ENCODE measurements around the gene NR1D2. TPM values are rescaled to one million over a fixed set of nuclear protein-coding genes. Genes with fewer than 3 reads are reported as not detected.
"Not testable (repeated sequence)": the region's sequence is repeated elsewhere in the genome, so short reads cannot be mapped to it uniquely, and the experiment has no call there.

The NR1D2 gene
- total and polyA plus RNA-seq, 2 experiments from 2014 or later: 6.6 to 20.7 TPM

GRCh38 chr3:24025805-24026204, 80.7 kb downstream of the NR1D2 start (continued):
- no peak for TF ChIP-seq EZH2 (IDR thresholded peaks at IDR 0.05; ENCODE audit: low read depth, unreplicated experiment)

- H2AFZ ChIP-seq; H3K27ac ChIP-seq (ENCODE audit: low read depth); H3K9me3 Mint-ChIP-seq; H3K4me3 ChIP-seq; H3K27me3 ChIP-seq (ENCODE audit: insufficient read depth); H3K27ac Mint-ChIP-seq; H3K36me3 ChIP-seq (ENCODE audit: insufficient read depth); H3K79me2 ChIP-seq (replicated peaks; ENCODE audit: insufficient read depth); H3K36me3 Mint-ChIP-seq (ENCODE audit: low read depth); H3K4me1 Mint-ChIP-seq; DNase-seq (ENCODE audit: low spot score); H3K4me1 ChIP-seq (ENCODE audit: insufficient read depth); ATAC-seq; H4K20me1 ChIP-seq (replicated peaks; ENCODE audit: insufficient read depth); H3K9me2 ChIP-seq (ENCODE audit: insufficient read depth); H3F3A ChIP-seq (replicated peaks; ENCODE audit: low read depth); H3K4me3 Mint-ChIP-seq; H3K27me3 Mint-ChIP-seq (ENCODE audit: insufficient read depth, low read depth, poor library complexity); H3K4me2 ChIP-seq: not testable (repeated sequence)
These were observed 81.6 kb downstream of the NR1D2 start for GRCh38 chr3:24026665-24027064.

DNA sequence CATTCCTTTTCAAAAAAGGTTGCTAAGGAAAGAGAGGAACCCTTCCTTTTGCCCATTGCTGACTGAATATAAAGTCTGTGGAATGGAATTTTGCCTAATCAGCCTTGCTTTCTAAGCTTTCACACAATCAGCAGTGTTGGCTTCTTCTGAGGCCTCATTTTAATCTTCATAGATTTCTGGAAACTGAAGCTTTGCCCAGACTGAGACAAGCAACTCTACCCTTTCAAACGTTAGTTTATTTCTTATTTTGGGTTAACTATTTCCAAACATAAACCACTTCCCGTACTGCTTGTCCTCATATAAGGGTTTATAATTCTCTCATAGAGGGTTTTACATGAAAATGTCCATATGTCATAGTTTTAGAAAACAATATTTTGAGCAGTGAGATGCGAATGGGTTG, 82.9 kb downstream of the NR1D2 start:
- no peak overlapping the region for H3K4me2 ChIP-seq
- no peaks in the 10 kb centered on the region for H3K9me3 Mint-ChIP-seq
- no peak overlapping the region for H3K27ac Mint-ChIP-seq
- no peaks in the 10 kb centered on the region for H3K27me3 ChIP-seq (ENCODE audit: insufficient read depth)
- no peaks in the 10 kb centered on the region for H3K36me3 Mint-ChIP-seq (ENCODE audit: low read depth)
- no peak overlapping the region for H3K4me3 Mint-ChIP-seq
- no peak overlapping the region for H3K27ac ChIP-seq (ENCODE audit: low read depth)
- H4K20me1 ChIP-seq (replicated peaks; ENCODE audit: insufficient read depth): no peaks in the 10 kb centered on the region
- no peaks in the 10 kb centered on the region for H3K36me3 ChIP-seq (ENCODE audit: insufficient read depth)
- no peak overlapping the region for H3K4me3 ChIP-seq
- ATAC-seq (no peak), DNase-seq (ENCODE audit: low spot score) (no peak)
- H3K9me2 ChIP-seq (ENCODE audit: insufficient read depth): no peaks in the 10 kb centered on the region
- peaks cover 3% of the 10 kb centered on the region for H3K27me3 Mint-ChIP-seq (ENCODE audit: insufficient read depth, low read depth, poor library complexity)
- no peaks in the 10 kb centered on the region for H3K79me2 ChIP-seq (replicated peaks; ENCODE audit: insufficient read depth)
- no peaks in the 10 kb centered on the region for H3K4me1 ChIP-seq (ENCODE audit: insufficient read depth)
- TF ChIP-seq ZNF331 (CRISPR knock-in tag; IDR thresholded peaks at IDR 0.05; ENCODE audit: low read depth): no peak
- TF ChIP-seq CREB1 (CRISPR knock-in tag; IDR thresholded peaks at IDR 0.05; ENCODE audit: low read depth): no peak
- no peaks in the 10 kb centered on the region; the same call in 2 of the 3 replicates for H3K4me1 Mint-ChIP-seq
- H2AFZ ChIP-seq: no peak overlapping the region
- no peaks in the 10 kb centered on the region for H3F3A ChIP-seq (replicated peaks; ENCODE audit: low read depth)

Other genes starting within 250 kb of the NR1D2 start
- gene UBE2E1, start 139.3 kb upstream of the NR1D2 start, total RNA-seq (2014; rRNA removed; shearing (Covaris generic)): 113 and 120 TPM in 2 replicates
- 39.9 and 41.5 TPM in 2 replicates for gene UBE2E1, start 139.3 kb upstream of the NR1D2 start, polyA plus RNA-seq (2016; fragmentation: Nextera tagmentation; extraction: Ambion mirVana)
- gene NKIRAS1, start 28.3 kb upstream of the NR1D2 start, total RNA-seq (2014; rRNA removed; shearing (Covaris generic)): 7.6 and 9.7 TPM in 2 replicates
- 5.9 and 9.2 TPM in 2 replicates for gene NKIRAS1, start 28.3 kb upstream of the NR1D2 start, polyA plus RNA-seq (2016; fragmentation: Nextera tagmentation; extraction: Ambion mirVana)
- 2,713 and 2,868 TPM in 2 replicates for gene RPL15, start 28.2 kb upstream of the NR1D2 start, total RNA-seq (2014; rRNA removed; shearing (Covaris generic))
- gene RPL15, start 28.2 kb upstream of the NR1D2 start, polyA plus RNA-seq (2016; fragmentation: Nextera tagmentation; extraction: Ambion mirVana): 3,117 and 3,223 TPM in 2 replicates